Trophoblast cell (in vitro differentiated cells and primary cell): Measurements from ENCODE around the gene ADSL.

Source experiments
- DNase-seq, 2 donors: peaks; one replicate each; pipeline ENCODE4 v3.0.0-alpha.2; 2016
- H2AFZ ChIP-seq: 2 replicates; pipeline ENCODE4 v1.6.1; 2013; ENCODE audit warnings: low read length, moderate library complexity, mild to moderate bottlenecking; ENCODE audit not compliant: insufficient read depth, poor library complexity
- H2AK5ac ChIP-seq: 2 replicates; pipeline ENCODE4 v1.6.1; 2013; ENCODE audit warnings: mild to moderate bottlenecking, low read length
- H2BK120ac ChIP-seq: 2 replicates; pipeline ENCODE4 v1.6.1; 2013; ENCODE audit warnings: low read length, mild to moderate bottlenecking, moderate library complexity; ENCODE audit not compliant: insufficient read depth, poor library complexity
- H2BK12ac ChIP-seq: 2 replicates; pipeline ENCODE4 v1.6.1; 2013; ENCODE audit warnings: mild to moderate bottlenecking, low read length, moderate library complexity
- H2BK5ac ChIP-seq: 2 replicates; pipeline ENCODE4 v1.6.1; 2013; ENCODE audit warnings: low read length, low read depth, moderate library complexity, mild to moderate bottlenecking; ENCODE audit not compliant: poor library complexity
- H3K14ac ChIP-seq: 2 replicates; pipeline ENCODE4 v1.6.1; 2013; ENCODE audit warnings: mild to moderate bottlenecking, low read length
- H3K18ac ChIP-seq: 2 replicates; pipeline ENCODE4 v1.6.1; 2013; ENCODE audit warnings: mild to moderate bottlenecking, low read length
- H3K23ac ChIP-seq: 2 replicates; pipeline ENCODE4 v1.6.1; 2013; ENCODE audit warnings: low read length
- H3K27ac ChIP-seq: 2 replicates; pipeline ENCODE4 v1.5.1; 2013; ENCODE audit warnings: low read depth, mild to moderate bottlenecking, inconsistent platforms, low read length, moderate library complexity
- H3K27me3 ChIP-seq: 2 replicates; pipeline ENCODE4 v1.6.1; 2013; ENCODE audit warnings: inconsistent platforms, mild to moderate bottlenecking, low read length, moderate library complexity; ENCODE audit not compliant: insufficient read depth
- H3K36me3 ChIP-seq, 2 experiments: 1 replicate in 1 of 2; 2 replicates in 1 of 2; pipeline ENCODE4 v1.6.1; 2013; ENCODE audit warnings: low read length in 2 of 2, mild to moderate bottlenecking in 2 of 2, moderate library complexity in 1 of 2; ENCODE audit not compliant: insufficient read depth in 2 of 2, control insufficient read depth in 1 of 2
- H3K4ac ChIP-seq: 2 replicates; pipeline ENCODE4 v1.6.1; 2013; ENCODE audit warnings: low read depth, mild to moderate bottlenecking, low read length, moderate library complexity
- H3K4me1 ChIP-seq, 2 experiments: 1 replicate in 1 of 2; 2 replicates in 1 of 2; pipeline ENCODE4 v1.6.1; 2013; ENCODE audit warnings: low read length in 2 of 2, mild to moderate bottlenecking in 2 of 2, moderate library complexity in 1 of 2; ENCODE audit not compliant: insufficient read depth in 2 of 2, control insufficient read depth in 1 of 2
- H3K4me2 ChIP-seq: 2 replicates; pipeline ENCODE4 v1.6.1; 2013; ENCODE audit warnings: inconsistent platforms, mild to moderate bottlenecking, low read length, moderate library complexity
- H3K4me3 ChIP-seq: 2 replicates; pipeline ENCODE4 v1.5.1; 2013; ENCODE audit warnings: mild to moderate bottlenecking, low read depth, low read length, inconsistent platforms
- H3K79me1 ChIP-seq: one replicate; pipeline ENCODE4 v1.6.1; 2013; ENCODE audit warnings: low read length
- H3K79me2 ChIP-seq: 2 replicates; pipeline ENCODE4 v1.6.1; 2013; ENCODE audit warnings: low read length, mild to moderate bottlenecking; ENCODE audit not compliant: control insufficient read depth, insufficient read depth, poor library complexity
- H3K9ac ChIP-seq: 2 replicates; pipeline ENCODE4 v1.6.1; 2013; ENCODE audit warnings: mild to moderate bottlenecking, low read length
- H3K9me3 ChIP-seq: 2 replicates; pipeline ENCODE4 v1.6.1; 2013; ENCODE audit warnings: low read depth, mild to moderate bottlenecking, control low read depth, inconsistent platforms, low read length; ENCODE audit not compliant: insufficient read depth
- H4K12ac ChIP-seq: 2 replicates; pipeline ENCODE4 v1.6.1; 2013; ENCODE audit warnings: low read depth, mild to moderate bottlenecking, low read length, moderate library complexity
- H4K8ac ChIP-seq: 2 replicates; pipeline ENCODE4 v1.6.1; 2013; ENCODE audit warnings: low read depth, mild to moderate bottlenecking, low read length, moderate library complexity
- H4K91ac ChIP-seq: one replicate; pipeline ENCODE4 v1.6.1; 2013; ENCODE audit warnings: low read depth, mild to moderate bottlenecking, low read length, moderate library complexity
- WGBS: extraction: QIAGEN DNeasy Blood & Tissue Kit; methylation state at CpG from one replicate; pipeline ENCODE4 v1.1.7; 2013; ENCODE audit warnings: missing lambda C conversion rate; ENCODE audit not compliant: insufficient read length, insufficient coverage; ENCODE audit errors: extremely low coverage; 5-methylcytosine and 5-hydroxymethylcytosine counted together

The ADSL gene

GRCh38 chr22:40345271-40345670, 1.0 kb upstream of the ADSL start:
- peak; percentile 30 to 59 for DNase-seq
- WGBS, result no CpG with 5 or more reads among the region's 6 CpGs
- H3K9ac ChIP-seq, result no peak overlapping the region

GRCh38 chr22:40345815-40346184, 500 bp upstream of the ADSL start:
- peaks cover 3 to 7% of the 10 kb centered on the region in 2 experiments for H3K36me3 ChIP-seq
- peaks cover 5% of the 10 kb centered on the region for H3K79me1 ChIP-seq
- H3K9me3 ChIP-seq, result no peaks in the 10 kb centered on the region
- peak; percentile 33 to 67 for DNase-seq
- peak overlapping the region; percentile 73 for H4K91ac ChIP-seq
- peak overlapping the region; percentile 68 for H3K27ac ChIP-seq
- H2BK12ac ChIP-seq, result no peak overlapping the region
- peaks cover 4% of the 10 kb centered on the region for H3K79me2 ChIP-seq
- WGBS, result no CpG with 5 or more reads among the region's 20 CpGs
- peak overlapping the region; percentile 84 for H3K9ac ChIP-seq
- H2BK120ac ChIP-seq, result peak overlapping the region; percentile 8
- peak overlapping the region; percentile 91 for H4K8ac ChIP-seq
- H2AFZ ChIP-seq, result peak overlapping the region; percentile 88
- H3K14ac ChIP-seq, result peak overlapping the region; percentile 86
- H3K18ac ChIP-seq, result peak overlapping the region; percentile 86
- H2AK5ac ChIP-seq, result peak overlapping the region; percentile 64
- no peaks in the 10 kb centered on the region for H3K27me3 ChIP-seq
- no peak overlapping the region for H3K4ac ChIP-seq
- peak overlapping the region; percentile 87 for H4K12ac ChIP-seq
- H3K4me1 ChIP-seq, result peaks cover 4 to 5% of the 10 kb centered on the region in 2 experiments
- no peak overlapping the region for H3K23ac ChIP-seq
- H3K4me3 ChIP-seq, result peak overlapping the region; percentile 96
- H3K4me2 ChIP-seq, result peak overlapping the region; percentile 63
- H2BK5ac ChIP-seq, result peak overlapping the region; percentile 60

More at GRCh38 chr22:40345271-40345670, 1.0 kb upstream of the ADSL start:
- Histone ChIP-seq H3K18ac (no peak overlapping the region), H3K14ac (no peak overlapping the region), H2AK5ac (no peak overlapping the region), H4K91ac (no peak overlapping the region), H3K9me3 (no peaks in the 10 kb centered on the region), H3K4me2 (no peak overlapping the region), H3K23ac (no peak overlapping the region), H3K79me1 (peaks cover 5% of the 10 kb centered on the region), H3K4me1 (peaks cover 4 to 5% of the 10 kb centered on the region in 2 experiments), H2BK120ac (no peak overlapping the region), H2AFZ (no peak overlapping the region), H3K36me3 (peaks cover 0 to 2% of the 10 kb centered on the region in 2 experiments), H4K8ac (no peak overlapping the region), H3K79me2 (peaks cover 4% of the 10 kb centered on the region), H2BK12ac (no peak overlapping the region), H4K12ac (no peak overlapping the region), H3K27ac (no peak overlapping the region), H3K4ac (no peak overlapping the region), H3K4me3 (no peak overlapping the region), H3K27me3 (no peaks in the 10 kb centered on the region), H2BK5ac (no peak overlapping the region)

GRCh38 chr22:40347300-40347699, 1.0 kb downstream of the ADSL start:
- no peak overlapping the region for H2AK5ac ChIP-seq
- no peak overlapping the region for H2BK5ac ChIP-seq
- H3K23ac ChIP-seq, result no peak overlapping the region
- H4K12ac ChIP-seq, result no peak overlapping the region
- WGBS, result no CpG with 5 or more reads among the region's 10 CpGs
- H3K79me1 ChIP-seq, result peaks cover 5% of the 10 kb centered on the region
- no peak overlapping the region for H2BK120ac ChIP-seq
- peak in 1 of 2 donors; percentile 5 for DNase-seq
- no peak overlapping the region for H2BK12ac ChIP-seq
- peak overlapping the region; percentile 96 for H3K4me3 ChIP-seq
- H3K9me3 ChIP-seq, result no peaks in the 10 kb centered on the region
- no peak overlapping the region for H2AFZ ChIP-seq
- no peaks in the 10 kb centered on the region for H3K27me3 ChIP-seq
- peak overlapping the region; percentile 28 for H3K9ac ChIP-seq
- no peak overlapping the region for H3K27ac ChIP-seq
- peak overlapping the region; percentile 38 for H3K4ac ChIP-seq
- H3K79me2 ChIP-seq, result peaks cover 4% of the 10 kb centered on the region
- peak overlapping the region; percentile 63 for H3K4me2 ChIP-seq
- peaks cover 4 to 5% of the 10 kb centered on the region in 2 experiments for H3K4me1 ChIP-seq
- H4K8ac ChIP-seq, result peak overlapping the region; percentile 84
- H3K36me3 ChIP-seq, result peaks cover 8 to 13% of the 10 kb centered on the region in 2 experiments
- no peak overlapping the region for H4K91ac ChIP-seq
- H3K18ac ChIP-seq, result no peak overlapping the region
- H3K14ac ChIP-seq, result peak overlapping the region; percentile 16

GRCh38 chr22:40348025-40348658, 1.8 kb downstream of the ADSL start:
- WGBS, result no CpG with 5 or more reads among the region's 10 CpGs
- Histone ChIP-seq H3K27me3 (no peaks in the 10 kb centered on the region), H2AFZ (no peak overlapping the region), H3K14ac (no peak overlapping the region), H2BK5ac (no peak overlapping the region), H3K4me2 (no peak overlapping the region), H3K9ac (no peak overlapping the region), H3K27ac (no peak overlapping the region), H3K4me1 (peaks cover 4 to 5% of the 10 kb centered on the region in 2 experiments), H3K9me3 (no peaks in the 10 kb centered on the region), H4K8ac (no peak overlapping the region), H3K79me1 (peaks cover 5% of the 10 kb centered on the region), H2AK5ac (no peak overlapping the region), H3K18ac (no peak overlapping the region), H2BK120ac (no peak overlapping the region), H3K4ac (peak overlapping the region; percentile 78), H2BK12ac (no peak overlapping the region), H4K12ac (no peak overlapping the region), H3K79me2 (peaks cover 4% of the 10 kb centered on the region), H3K4me3 (no peak overlapping the region), H4K91ac (no peak overlapping the region), H3K36me3 (peaks cover 8 to 17% of the 10 kb centered on the region in 2 experiments), H3K23ac (no peak overlapping the region)
- DNase-seq, result peak; percentile 39 to 68
